Neural progenitor cell (in vitro differentiated cells): ENCODE measurements around the gene SCAPER.

Source experiments
- CTCF ChIP-seq: fragments of 200-600 bp; sonication (generic); IDR thresholded peaks from 2 replicates; pipeline ENCODE4 v1.5.1; 2017; ENCODE audit warnings: antibody characterized with exemption, mild to moderate bottlenecking
- EZH2 ChIP-seq: fragments of 200-600 bp; sonication (generic); IDR thresholded peaks from 2 replicates; pipeline ENCODE4 v1.6.1; 2017; ENCODE audit warnings: antibody characterized with exemption, mild to moderate bottlenecking, moderate library complexity
- EZH2phosphoT487 ChIP-seq: fragments of 200-600 bp; sonication (generic); IDR thresholded peaks from 2 replicates; pipeline ENCODE4 v1.6.1; 2017; ENCODE audit warnings: antibody characterized with exemption

- TF ChIP-seq CTCF (no peak), EZH2 (no peak), EZH2phosphoT487 (no peak)
These were observed 605.4 kb downstream of the SCAPER start for GRCh38 chr15:76299786-76300185.
